ENCODE data around the gene MPZL3.
"Not testable (repeated sequence)": the region's sequence is repeated elsewhere in the genome, so short reads cannot be mapped to it uniquely, and the experiment has no call there.

The MPZL3 gene

GRCh38 chr11:118184784-118185579 is 67.2 kb downstream of the MPZL3 start:
- DNase-seq (ENCODE audit: low read depth) = no peak

- DNase-seq (ENCODE audit: low read depth) = not testable (repeated sequence)
Observed at GRCh38 chr11:118183691-118184090, 68.5 kb downstream of the MPZL3 start.

GRCh38 chr11:118180300-118180703 is 71.9 kb downstream of the MPZL3 start:
- no peak for DNase-seq (ENCODE audit: low read depth)

GRCh38 chr11:118176778-118177134 is 75.4 kb downstream of the MPZL3 start:
- DNase-seq (ENCODE audit: low read depth) = no peak

All from CMK (cell line).